K562 (cell line): ENCODE measurements around the gene BEST2. TPM values are rescaled to one million over a fixed set of nuclear protein-coding genes. Genes with fewer than 3 reads are reported as not detected.

ENCODE experiments used
- E4F1 ChIP-seq: fragments of 250-450 bp; sonication (Bioruptor Pico); IDR thresholded peaks from 2 replicates; pipeline ENCODE4 v1.5.0; 2021; ENCODE audit warnings: mild to moderate bottlenecking, borderline replicate concordance
- IFI16 ChIP-seq: fragments of 250-450 bp; sonication (Bioruptor Pico); IDR thresholded peaks from 2 replicates; pipeline ENCODE4 v2.1.2; 2022; ENCODE audit warnings: mild to moderate bottlenecking, inconsistent platforms
- MCM7 ChIP-seq, 2 experiments: fragments of 450-650 bp; IDR thresholded peaks; 2 replicates each; pipeline ENCODE4 v1.6.1; 2016 to 2018
- NONO ChIP-seq, 2 experiments: fragments of 200-400 bp in 1 of 2; fragments of 450-650 bp in 1 of 2; formaldehyde crosslinking in 1 of 2; IDR thresholded peaks; 2 replicates each; pipeline ENCODE4 v1.6.1; 2017; ENCODE audit warnings: low read depth in 2 of 2, mild to moderate bottlenecking in 2 of 2, moderate library complexity in 2 of 2, low read length in 1 of 2
- NR2C1 ChIP-seq, 2 experiments: fragments of 450-650 bp; IDR thresholded peaks; 2 replicates each; pipeline ENCODE4 v1.6.1; 2017; ENCODE audit warnings: mild to moderate bottlenecking in 2 of 2, antibody characterized with exemption in 1 of 2, inconsistent platforms in 1 of 2, missing compliant biosample characterization in 1 of 2, missing genetic modification characterization in 1 of 2
- SLC30A9 ChIP-seq: fragments of 250-450 bp; sonication (Bioruptor Pico); IDR thresholded peaks from 2 replicates; pipeline ENCODE4 v1.8.0; 2022; ENCODE audit warnings: mild to moderate bottlenecking, moderate library complexity
- ZBTB12 ChIP-seq: fragments of 250-450 bp; sonication (Bioruptor Pico); IDR thresholded peaks from 2 replicates; pipeline ENCODE4 v1.4.0; 2020
- ZBTB5 ChIP-seq: fragments of 450-650 bp; IDR thresholded peaks from 2 replicates; pipeline ENCODE4 v1.6.1; 2017; ENCODE audit warnings: antibody characterized with exemption
- ZKSCAN8 ChIP-seq: fragments of 200-800 bp; sonication (Bioruptor generic); IDR thresholded peaks from 2 replicates; pipeline ENCODE4 v1.6.1; 2016; ENCODE audit warnings: missing genetic modification characterization, missing compliant biosample characterization
- ZNF24 ChIP-seq: fragments of 450-650 bp; IDR thresholded peaks from 2 replicates; pipeline ENCODE4 v1.6.1; 2016
- ZNF318 ChIP-seq, 2 experiments: fragments of 450-650 bp; IDR thresholded peaks; 2 replicates each; pipeline ENCODE4 v1.6.1; 2016; ENCODE audit warnings: mild to moderate bottlenecking in 2 of 2, borderline replicate concordance in 1 of 2, low read depth in 1 of 2, moderate library complexity in 1 of 2
- ZNF324 ChIP-seq: fragments of 250-450 bp; sonication (Bioruptor Pico); IDR thresholded peaks from 2 replicates; pipeline ENCODE4 v1.4.0; 2020; ENCODE audit warnings: mild to moderate bottlenecking
- ZNF561 ChIP-seq: fragments of 450-650 bp; formaldehyde crosslinking; conservative IDR thresholded peaks from 2 replicates; pipeline ENCODE4 v1.4.0; 2020; ENCODE audit warnings: mild to moderate bottlenecking, moderate library complexity
- polyA plus RNA-seq, 8 experiments: library from polyadenylated mRNA; depleted of rRNA in 4 of 8; stranded (reverse) in 5 of 8; unstranded in 3 of 8; fragments of >200 nt; fragmentation: Nextera tagmentation in 2 of 8; fragmentation: Illumina TruSeq in 1 of 8; extraction: Ambion mirVana in 2 of 8; extraction: Trizol in 1 of 8; gene quantifications; 2 replicates each; pipeline versions ENCODE4 v1.2.1 to v1.2.3, GENCODE V29; 2011 to 2014; ENCODE audit warnings: inconsistent platforms in 1 of 8, missing spikeins in 1 of 8
- total RNA-seq, 7 experiments: library from RNA; depleted of rRNA in 6 of 7; stranded (reverse); fragments of >200 nt in 6 of 7; fragmentation: Illumina TruSeq in 2 of 7; extraction: Trizol in 2 of 7; gene quantifications; 2 replicates each; pipeline versions ENCODE4 v1.2.1 to v1.2.3, GENCODE V29; 2011 to 2021; ENCODE audit warnings: low replicate concordance in 1 of 7

The BEST2 gene
- total and polyA plus RNA-seq, 9 of the 15 experiments (the other 6 are each of a cell fraction or from before 2014, with no cell fraction given): not detected

- TF ChIP-seq SLC30A9 (CRISPR knock-in tag): no peak
- no peak for TF ChIP-seq E4F1 (CRISPR knock-in tag)
- TF ChIP-seq ZNF561 (CRISPR knock-in tag): no peak
- TF ChIP-seq ZBTB5: no peak
- peak; percentile 92 to 100 for TF ChIP-seq NONO (IDR thresholded peaks at IDR 0.05; ENCODE audit: low read depth in 2 of 2, low read length in 1 of 2)
- TF ChIP-seq MCM7 (IDR thresholded peaks at IDR 0.05): no peak
- peak; percentile 82 for TF ChIP-seq ZBTB12 (CRISPR knock-in tag)
- no peak for TF ChIP-seq ZNF324
- no peak for TF ChIP-seq ZNF318 (IDR thresholded peaks at IDR 0.05; ENCODE audit: borderline replicate concordance in 1 of 2, low read depth in 1 of 2)
- no peak for TF ChIP-seq ZKSCAN8
- no peak for TF ChIP-seq NR2C1 (IDR thresholded peaks at IDR 0.05)
- no peak for TF ChIP-seq NR2C1 (tag; IDR thresholded peaks at IDR 0.05)
- TF ChIP-seq ZNF24: no peak
- no peak for TF ChIP-seq IFI16 (CRISPR knock-in tag)
Measured at GRCh38 chr19:12791345-12792050, 39.9 kb downstream of the BEST2 start, which contains the start of gene JUNB (continued).
